Sigmoid colon (tissue), 7 donors: Measurements from ENCODE around the gene LINC00305. TPM values are rescaled to one million over a fixed set of nuclear protein-coding genes. Genes with fewer than 3 reads are reported as not detected.

ENCODE experiments used
- DNase-seq: peaks from one replicate; pipeline ENCODE4 v3.0.0-alpha.2; 2019
- H3K27ac ChIP-seq, 4 donors: fragments of 200-600 bp; sonication (generic); one replicate each; pipeline ENCODE4 v1.5.1; 2016 to 2019; ENCODE audit warnings: mild to moderate bottlenecking in 1 of 4
- H3K27me3 ChIP-seq, 3 donors: fragments of 200-600 bp; sonication (generic); one replicate each; pipeline ENCODE4 v1.5.1; 2019; ENCODE audit warnings: mild to moderate bottlenecking in 1 of 3
- H3K36me3 ChIP-seq, 4 donors: fragments of 200-600 bp; sonication (generic); one replicate each; pipeline ENCODE4 v1.5.1; 2016 to 2019
- H3K4me1 ChIP-seq, 4 donors: fragments of 200-600 bp; sonication (generic); one replicate each; pipeline ENCODE4 v1.5.1; 2017 to 2019
- H3K4me3 ChIP-seq, 4 donors: fragments of 200-600 bp; sonication (generic); one replicate each; pipeline ENCODE4 v1.5.1; 2017 to 2019; ENCODE audit warnings: mild to moderate bottlenecking in 2 of 4, moderate library complexity in 1 of 4
- H3K9me3 ChIP-seq, 4 donors: fragments of 200-600 bp in 3 of 4; sonication (generic) in 3 of 4; one replicate each; pipeline versions ENCODE4 v1.5.1 to v1.6.1; 2013 to 2019
- POLR2A ChIP-seq, 2 donors: fragments of 450-650 bp; IDR thresholded peaks; one replicate each; pipeline ENCODE4 v1.6.1; 2016; ENCODE audit warnings: antibody characterized with exemption in 2 of 2, mild to moderate bottlenecking in 2 of 2, moderate library complexity in 2 of 2
- POLR2AphosphoS5 ChIP-seq, 4 donors: sonication (generic); formaldehyde crosslinking; IDR thresholded peaks; one replicate each; pipeline ENCODE4 v1.6.1; 2017; ENCODE audit warnings: antibody characterized with exemption in 4 of 4
- WGBS, 2 donors: extraction: QIAGEN DNeasy Blood & Tissue Kit; methylation state at CpG; one replicate each; pipeline ENCODE4 v1.1.7; 2013; 5-methylcytosine and 5-hydroxymethylcytosine counted together
- intact Hi-C: fragments of 100-400 bp; cut with DNase I; formaldehyde crosslinking; loops from one replicate; pipeline ENCODE4 v1.15.1; 2023
- polyA plus RNA-seq, 3 donors: library from polyadenylated mRNA; stranded (reverse); fragments of 200-250 nt; gene quantifications; one replicate each; pipeline ENCODE4 v1.2.3, GENCODE V29; 2013
- total RNA-seq, 4 donors: library from RNA; depleted of rRNA; stranded (reverse); fragments of >200 nt; gene quantifications; one replicate each; pipeline ENCODE4 v1.1.0, GENCODE V29; 2016
- donor health status: healthy with polysubstance abuse.
- donor health status: Bipolar disorder and iron deficiency.
- donor health status: healthy.

The LINC00305 gene
- total and polyA plus RNA-seq, 7 donors: not detected

DNA sequence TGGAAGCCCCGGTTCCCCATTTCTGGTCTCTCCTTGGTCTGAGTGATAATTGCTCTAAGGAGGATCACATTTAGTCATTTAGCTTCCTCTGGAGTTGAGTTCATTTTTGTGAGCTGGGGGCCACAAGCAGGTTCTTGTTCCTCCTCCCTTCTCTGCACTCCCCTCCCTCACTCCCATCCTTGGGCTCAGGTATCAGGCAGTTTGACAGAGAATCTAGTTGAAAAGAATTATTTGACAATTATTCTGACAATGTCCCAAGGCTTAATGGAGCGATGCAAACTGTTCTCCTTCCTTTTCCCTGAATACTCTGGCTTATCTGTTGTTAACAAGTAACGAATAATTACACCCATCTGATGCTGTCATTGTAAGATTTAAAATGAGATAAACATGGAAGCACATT is 117.5 kb downstream of the LINC00305 start:
- no peak overlapping the region for H3K4me3 ChIP-seq
- DNase-seq: no peak
- intact Hi-C loops: no loop called here
- TF ChIP-seq POLR2AphosphoS5 (IDR thresholded peaks at IDR 0.05): no peak
- no peak for TF ChIP-seq POLR2A (IDR thresholded peaks at IDR 0.05)
- H3K36me3 ChIP-seq: no peaks in the 10 kb centered on the region
- H3K9me3 ChIP-seq: no peaks in the 10 kb centered on the region
- no peaks in the 10 kb centered on the region for H3K4me1 ChIP-seq
- no peak overlapping the region for H3K27ac ChIP-seq
- 69 to 84% methylated on average over 3 of the region's 3 CpGs for WGBS, 2 donors
- H3K27me3 ChIP-seq: no peaks in the 10 kb centered on the region

Other genes with a start within 250 kb of the LINC00305 start
- not detected for gene SERPINB10, start 241.1 kb downstream of the LINC00305 start, total RNA-seq
- under 1 TPM in 1 of 3 donors, not detected in 2; 0.15 TPM for gene SERPINB10, start 241.1 kb downstream of the LINC00305 start, polyA plus RNA-seq
- not detected for gene HMSD, start 199.8 kb downstream of the LINC00305 start, total RNA-seq
- gene HMSD, start 199.8 kb downstream of the LINC00305 start, polyA plus RNA-seq: under 1 TPM in 1 of 3 donors, not detected in 2; 0.54 TPM
- gene SERPINB8, start 179.0 kb downstream of the LINC00305 start, total RNA-seq: 1 to 10 TPM; 2.2 to 7.1 (median 5.0) TPM
- gene SERPINB8, start 179.0 kb downstream of the LINC00305 start, polyA plus RNA-seq: 10 to 100 TPM; 13.7 to 21.7 (median 15.6) TPM